GM19438 (cell line): ENCODE data around the gene TARBP2.

Experiments used
- ATAC-seq: cut with Tn5 transposase; IDR thresholded peaks from one replicate; pipeline ENCODE4 v1.9.1; 2021; ENCODE audit warnings: low read depth; ENCODE audit not compliant: unreplicated experiment

TARBP2 gene

GRCh38 chr12:53551889-53552291, 50.8 kb downstream of the TARBP2 start:
- no peak for ATAC-seq

- ATAC-seq, result no peak
Observed at GRCh38 chr12:53552361-53553327, 51.6 kb downstream of the TARBP2 start.
